T-helper 2 cell treated with Interferon-gamma antibody and Interleukin-4, amounts not matched to agents 100 ng/mL and 5 ng/mL, for 36 hours (primary cell): ENCODE results near the gene RPP21. TPM values are rescaled to one million over a fixed set of nuclear protein-coding genes. Genes with fewer than 3 reads are reported as not detected.

ENCODE experiments used
- intact Hi-C: fragments of 100-400 bp; cut with micrococcal nuclease; formaldehyde crosslinking; loops from one replicate; pipeline ENCODE4 v1.15.1; 2023
- total RNA-seq: library from RNA; stranded (reverse); gene quantifications from 2 replicates; pipeline ENCODE4 v1.2.3, GENCODE V29; 2022

The RPP21 gene
- 37.2 and 46.7 TPM in 2 replicates for total RNA-seq

- intact Hi-C loops: loop anchor here (1.0 to 10.0 kb wide), 3 partner anchors 19 to 1850 kb away; partner anchors contain the start of genes GPSM3, PBX2 and TRIM39
These were observed at the start of gene RPP21 for GRCh38 chr6:30344868-30345671. Gene RPP21 (plus strand): TSS chr6:30345156. CDS start chr6:30345172, 16 bp downstream.

GRCh38 chr6:30295837-30296236 is 49.1 kb upstream of the RPP21 start:
- intact Hi-C loops: no loop called here

- intact Hi-C loops: no loop called here
These were observed 41.0 kb upstream of the RPP21 start for GRCh38 chr6:30304002-30304401.

GRCh38 chr6:30311101-30311500 is 33.9 kb upstream of the RPP21 start:
- intact Hi-C loops: no loop called here

- intact Hi-C loops: no loop called here
These were observed 33.3 kb upstream of the RPP21 start for GRCh38 chr6:30311671-30312070.

GRCh38 chr6:30312266-30312665 is 32.7 kb upstream of the RPP21 start:
- intact Hi-C loops: no loop called here

- intact Hi-C loops: no loop called here
These were observed 32.2 kb upstream of the RPP21 start for GRCh38 chr6:30312676-30313321.

GRCh38 chr6:30315156-30315555 is 29.8 kb upstream of the RPP21 start:
- intact Hi-C loops: no loop called here

GRCh38 chr6:30317913-30318589 is 26.9 kb upstream of the RPP21 start:
- intact Hi-C loops: no loop called here

GRCh38 chr6:30319146-30319835 is 25.7 kb upstream of the RPP21 start:
- intact Hi-C loops: no loop called here

- intact Hi-C loops: loop anchor here (10.0 kb wide), 1 partner anchor 293 kb away; the partner anchor contains the start of genes MRPS18B and PPP1R10
These were observed 23.1 kb upstream of the RPP21 start for GRCh38 chr6:30321692-30322388.

GRCh38 chr6:30322527-30323501 is 22.1 kb upstream of the RPP21 start:
- intact Hi-C loops: loop anchor here (10.0 kb wide), 1 partner anchor 292 kb away; the partner anchor contains the start of genes MRPS18B and PPP1R10

GRCh38 chr6:30323806-30324205 is 21.1 kb upstream of the RPP21 start:
- intact Hi-C loops: loop anchor here (10.0 kb wide), 1 partner anchor 291 kb away; the partner anchor contains the start of genes MRPS18B and PPP1R10

- intact Hi-C loops: loop anchor here (1.0 to 10.0 kb wide), 3 partner anchors 112 to 289 kb away; partner anchors contain the start of genes GNL1, MRPS18B, PPP1R10 and PRR3
These were observed 19.6 kb upstream of the RPP21 start for GRCh38 chr6:30325150-30325872.

GRCh38 chr6:30325873-30326525 is 19.0 kb upstream of the RPP21 start:
- intact Hi-C loops: loop anchor here (1.0 to 10.0 kb wide), 6 partner anchors 19 to 289 kb away; partner anchors contain the start of genes GNL1, MRPS18B, PPP1R10 and PPP1R11

GRCh38 chr6:30326526-30327231 is 18.3 kb upstream of the RPP21 start, which contains the start of gene TRIM39:
Gene TRIM39 (plus strand): TSS chr6:30326927. CDS start chr6:30329318, 2,391 bp downstream.
- intact Hi-C loops: loop anchor here (1.0 to 10.0 kb wide), 5 partner anchors 19 to 288 kb away; partner anchors contain the start of genes GNL1, MRPS18B, PPP1R10 and PPP1R11

- intact Hi-C loops: loop anchor here (2.0 to 10.0 kb wide), 4 partner anchors 68 to 288 kb away; partner anchors contain the start of genes GNL1, MRPS18B, PPP1R10 and PPP1R11
These were observed 17.7 kb upstream of the RPP21 start for GRCh38 chr6:30327232-30327746.
